HG02759 (cell line): Measurements from ENCODE around the gene AKAP17A.

ENCODE experiments used
- ATAC-seq: cut with Tn5 transposase; IDR thresholded peaks from one replicate; pipeline ENCODE4 v1.9.1; 2021; ENCODE audit warnings: mild to moderate bottlenecking, moderate library complexity; ENCODE audit not compliant: unreplicated experiment

The AKAP17A gene

GRCh38 chrX:1582686-1583437, 8.5 kb upstream of the AKAP17A start:
- peak; percentile 73 for ATAC-seq

GRCh38 chrX:1584237-1585011, 7.0 kb upstream of the AKAP17A start:
- no peak for ATAC-seq

- no peak for ATAC-seq
Measured at GRCh38 chrX:1587161-1587560, 4.2 kb upstream of the AKAP17A start.

GRCh38 chrX:1589356-1590130, 1.9 kb upstream of the AKAP17A start:
- no peak for ATAC-seq

- peak; percentile 1 for ATAC-seq
Measured at GRCh38 chrX:1591863-1592469, 562 bp downstream of the AKAP17A start.

- ATAC-seq = peak; percentile 41
Measured at GRCh38 chrX:1592470-1593142, 1.2 kb downstream of the AKAP17A start.

- ATAC-seq = no peak
Measured at GRCh38 chrX:1593286-1594271, 2.2 kb downstream of the AKAP17A start.

- ATAC-seq = no peak
Measured at GRCh38 chrX:1595711-1596060, 4.3 kb downstream of the AKAP17A start.

GRCh38 chrX:1596676-1597344, 5.4 kb downstream of the AKAP17A start:
- ATAC-seq = no peak

GRCh38 chrX:1597345-1598020, 6.1 kb downstream of the AKAP17A start:
- no peak for ATAC-seq

GRCh38 chrX:1598021-1598875, 6.8 kb downstream of the AKAP17A start:
- no peak for ATAC-seq

GRCh38 chrX:1598876-1599790, 7.7 kb downstream of the AKAP17A start:
- no peak for ATAC-seq

GRCh38 chrX:1599791-1600405, 8.5 kb downstream of the AKAP17A start:
- ATAC-seq = no peak

GRCh38 chrX:1600406-1601050, 9.1 kb downstream of the AKAP17A start:
- no peak for ATAC-seq

- no peak for ATAC-seq
Measured at GRCh38 chrX:1601051-1601767, 9.8 kb downstream of the AKAP17A start.
